Islet of Langerhans (tissue), 1 donor: ENCODE data around the gene GPR31.

ENCODE experiments used
- FAIRE-seq: peaks from one replicate; lab custom pipeline; 2011; peaks lifted over from hg19 to GRCh38; lab: Jason Lieb, UNC

GPR31 gene

GRCh38 chr6:167116838-167117228 is 40.9 kb downstream of the GPR31 start:
- no peak for FAIRE-seq

- no peak for FAIRE-seq
These were observed 41.5 kb downstream of the GPR31 start for GRCh38 chr6:167116109-167116837.

GRCh38 chr6:167115054-167115453 is 42.7 kb downstream of the GPR31 start:
- no peak for FAIRE-seq

- no peak for FAIRE-seq
These were observed 43.6 kb downstream of the GPR31 start for GRCh38 chr6:167113935-167114910.

- FAIRE-seq = no peak
These were observed 44.6 kb downstream of the GPR31 start for GRCh38 chr6:167113047-167113754.

- no peak for FAIRE-seq
These were observed 45.4 kb downstream of the GPR31 start for GRCh38 chr6:167112421-167112820.

- FAIRE-seq = no peak
These were observed 46.2 kb downstream of the GPR31 start for GRCh38 chr6:167111597-167111996.

- FAIRE-seq = no peak
These were observed 48.1 kb downstream of the GPR31 start for GRCh38 chr6:167109651-167110050.

- no peak for FAIRE-seq
These were observed 49.5 kb downstream of the GPR31 start for GRCh38 chr6:167108278-167108677.

GRCh38 chr6:167107787-167108186 is 50.0 kb downstream of the GPR31 start:
- no peak for FAIRE-seq

- FAIRE-seq = no peak
These were observed 51.4 kb downstream of the GPR31 start for GRCh38 chr6:167106406-167106805.
